ENCODE measurements around the gene ABRACL. TPM values are rescaled to one million over a fixed set of nuclear protein-coding genes. Genes with fewer than 3 reads are reported as not detected.
A peak's percentile ranks its signal among the peaks of the same experiment; 100 is the strongest.
"Not testable (repeated sequence)": the region's sequence is repeated elsewhere in the genome, so short reads cannot be mapped to it uniquely, and the experiment has no call there.

ABRACL gene
- total RNA-seq, 1 donor from 2014 or later = 47.1 TPM

DNA sequence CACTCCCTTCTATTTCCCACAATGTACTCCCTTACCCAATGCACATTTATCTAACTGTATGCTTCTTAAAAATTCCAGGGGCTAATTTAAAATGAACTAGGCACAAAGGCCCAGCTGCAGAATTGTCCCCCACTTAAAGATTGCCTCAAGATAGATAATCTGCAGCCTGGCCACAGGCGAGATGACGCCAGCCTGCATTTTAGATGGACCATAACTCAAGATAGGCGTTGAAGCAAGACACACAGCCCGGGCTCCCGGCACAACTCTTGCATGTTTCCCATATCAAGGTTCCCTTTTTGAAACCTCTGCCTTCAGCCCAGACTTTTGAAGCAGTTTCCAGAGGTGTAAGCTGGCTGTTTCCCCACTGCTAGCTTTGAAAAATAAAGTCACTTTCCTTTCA is 37.3 kb upstream of the ABRACL start:
- H3K9me3 Mint-ChIP-seq = no peaks in the 10 kb centered on the region
- H3K4me3 Mint-ChIP-seq = no peak overlapping the region
- H3K4me1 Mint-ChIP-seq (ENCODE audit: unreplicated experiment) = peaks cover 13% of the 10 kb centered on the region
- no peak for DNase-seq (ENCODE audit: extremely low spot score, unreplicated experiment)
- no peak overlapping the region for H3K27ac Mint-ChIP-seq
- TF ChIP-seq, protein P1, sequence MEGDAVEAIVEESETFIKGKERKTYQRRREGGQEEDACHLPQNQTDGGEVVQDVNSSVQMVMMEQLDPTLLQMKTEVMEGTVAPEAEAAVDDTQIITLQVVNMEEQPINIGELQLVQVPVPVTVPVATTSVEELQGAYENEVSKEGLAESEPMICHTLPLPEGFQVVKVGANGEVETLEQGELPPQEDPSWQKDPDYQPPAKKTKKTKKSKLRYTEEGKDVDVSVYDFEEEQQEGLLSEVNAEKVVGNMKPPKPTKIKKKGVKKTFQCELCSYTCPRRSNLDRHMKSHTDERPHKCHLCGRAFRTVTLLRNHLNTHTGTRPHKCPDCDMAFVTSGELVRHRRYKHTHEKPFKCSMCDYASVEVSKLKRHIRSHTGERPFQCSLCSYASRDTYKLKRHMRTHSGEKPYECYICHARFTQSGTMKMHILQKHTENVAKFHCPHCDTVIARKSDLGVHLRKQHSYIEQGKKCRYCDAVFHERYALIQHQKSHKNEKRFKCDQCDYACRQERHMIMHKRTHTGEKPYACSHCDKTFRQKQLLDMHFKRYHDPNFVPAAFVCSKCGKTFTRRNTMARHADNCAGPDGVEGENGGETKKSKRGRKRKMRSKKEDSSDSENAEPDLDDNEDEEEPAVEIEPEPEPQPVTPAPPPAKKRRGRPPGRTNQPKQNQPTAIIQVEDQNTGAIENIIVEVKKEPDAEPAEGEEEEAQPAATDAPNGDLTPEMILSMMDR (conservative IDR thresholded peaks at IDR 0.05) = no peak
- H3K27me3 Mint-ChIP-seq = no peaks in the 10 kb centered on the region
- no peaks in the 10 kb centered on the region for H3K36me3 Mint-ChIP-seq

DNA sequence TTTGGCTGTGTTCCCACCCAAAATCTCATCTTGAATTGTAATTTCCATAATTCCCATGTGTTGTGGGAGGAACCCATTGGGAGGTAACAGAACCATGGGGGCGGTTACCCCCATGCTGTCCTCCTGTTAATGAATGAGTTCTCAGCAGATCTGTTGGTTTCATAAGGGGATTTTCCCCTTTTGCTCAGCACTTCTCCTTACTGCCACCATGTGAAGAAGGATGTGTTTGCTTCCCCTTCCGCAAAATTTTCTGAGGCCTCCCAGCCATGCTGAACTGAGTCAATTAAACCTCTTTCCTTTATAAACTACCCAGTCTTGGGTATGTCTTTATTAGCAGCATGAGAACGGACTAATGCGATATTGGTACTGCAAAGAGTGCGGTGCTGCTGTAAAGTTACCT is 35.6 kb upstream of the ABRACL start:
- peak overlapping the region; percentile 76 for H3K27ac Mint-ChIP-seq
- not testable (repeated sequence) for DNase-seq (ENCODE audit: extremely low spot score, unreplicated experiment); H3K4me1 Mint-ChIP-seq (ENCODE audit: unreplicated experiment); H3K4me3 Mint-ChIP-seq; H3K36me3 Mint-ChIP-seq; H3K27me3 Mint-ChIP-seq; H3K9me3 Mint-ChIP-seq

DNA sequence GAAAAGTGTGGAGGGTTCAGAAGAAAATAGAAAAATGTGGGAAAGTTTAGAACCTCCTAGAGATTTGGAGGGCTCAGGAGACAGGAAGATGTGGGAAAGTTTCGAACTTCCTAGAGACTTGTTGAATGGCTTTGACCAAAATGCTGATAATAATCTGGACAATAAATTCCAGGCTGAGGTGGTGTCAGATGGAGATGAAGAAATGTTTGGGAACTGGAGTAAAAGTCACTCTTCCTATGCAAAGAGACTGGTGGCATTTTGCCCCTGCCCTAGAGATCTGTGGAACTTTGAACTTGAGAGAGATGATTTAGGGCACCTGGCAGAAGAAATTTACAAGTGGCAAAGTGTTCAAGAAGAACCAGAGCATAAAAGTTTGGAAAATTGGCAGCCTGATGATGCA is 35.1 kb upstream of the ABRACL start:
- H3K4me3 Mint-ChIP-seq; H3K27me3 Mint-ChIP-seq; H3K9me3 Mint-ChIP-seq; H3K4me1 Mint-ChIP-seq (ENCODE audit: unreplicated experiment); H3K36me3 Mint-ChIP-seq; DNase-seq (ENCODE audit: extremely low spot score, unreplicated experiment): not testable (repeated sequence)
- H3K27ac Mint-ChIP-seq = peak overlapping the region; percentile 76

DNA sequence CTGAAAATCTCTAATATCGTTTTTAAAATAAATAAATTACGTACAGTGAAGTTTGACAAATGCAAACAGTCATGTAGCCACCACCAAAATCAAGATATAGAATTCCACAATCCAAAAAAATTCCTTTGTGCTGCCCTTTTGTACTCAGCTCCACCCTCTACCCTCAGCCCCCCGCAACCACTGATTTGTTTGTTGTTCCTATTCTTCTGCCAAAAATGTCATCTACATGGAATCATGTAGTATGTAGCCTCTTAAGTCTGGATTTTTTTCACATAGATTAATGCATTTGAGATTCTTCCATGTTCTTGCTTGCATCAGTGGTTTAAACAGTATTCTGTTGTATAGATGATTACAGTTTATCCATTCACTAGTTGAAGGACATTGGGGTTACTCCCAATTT is 32.0 kb upstream of the ABRACL start:
- no peak overlapping the region for H3K4me3 Mint-ChIP-seq
- DNase-seq (ENCODE audit: extremely low spot score, unreplicated experiment) = no peak
- TF ChIP-seq, protein P1 (conservative IDR thresholded peaks at IDR 0.05) = no peak
- no peaks in the 10 kb centered on the region for H3K9me3 Mint-ChIP-seq
- H3K27me3 Mint-ChIP-seq = no peaks in the 10 kb centered on the region
- no peaks in the 10 kb centered on the region for H3K4me1 Mint-ChIP-seq (ENCODE audit: unreplicated experiment)
- H3K27ac Mint-ChIP-seq = no peak overlapping the region
- H3K36me3 Mint-ChIP-seq = no peaks in the 10 kb centered on the region

DNA sequence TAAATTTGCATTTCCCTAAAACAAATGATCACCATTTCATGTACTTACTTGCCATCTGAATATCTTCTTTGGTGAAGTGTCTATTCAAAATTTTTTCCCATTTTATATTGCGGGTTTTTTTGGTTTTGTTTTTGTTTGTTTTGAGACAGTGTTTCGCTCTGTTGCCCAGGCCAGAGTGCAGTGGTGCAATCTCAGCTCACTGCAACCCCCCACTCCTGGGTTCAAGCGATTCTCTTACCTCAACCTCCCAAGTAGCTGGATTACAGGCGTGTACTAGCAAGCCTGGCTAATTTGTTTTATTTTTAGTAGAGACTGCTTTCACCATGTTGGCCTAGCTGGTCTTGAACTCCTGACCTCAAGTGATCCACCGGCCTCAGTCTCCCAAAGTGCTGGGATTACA is 31.4 kb upstream of the ABRACL start:
- Mint-ChIP-seq H3K9me3 (no peaks in the 10 kb centered on the region), H3K27ac (no peak overlapping the region), H3K4me1 (ENCODE audit: unreplicated experiment) (no peaks in the 10 kb centered on the region), H3K36me3 (no peaks in the 10 kb centered on the region), H3K4me3 (no peak overlapping the region), H3K27me3 (no peaks in the 10 kb centered on the region)
- TF ChIP-seq, protein P1 (conservative IDR thresholded peaks at IDR 0.05) = no peak
- DNase-seq (ENCODE audit: extremely low spot score, unreplicated experiment) = no peak

DNA sequence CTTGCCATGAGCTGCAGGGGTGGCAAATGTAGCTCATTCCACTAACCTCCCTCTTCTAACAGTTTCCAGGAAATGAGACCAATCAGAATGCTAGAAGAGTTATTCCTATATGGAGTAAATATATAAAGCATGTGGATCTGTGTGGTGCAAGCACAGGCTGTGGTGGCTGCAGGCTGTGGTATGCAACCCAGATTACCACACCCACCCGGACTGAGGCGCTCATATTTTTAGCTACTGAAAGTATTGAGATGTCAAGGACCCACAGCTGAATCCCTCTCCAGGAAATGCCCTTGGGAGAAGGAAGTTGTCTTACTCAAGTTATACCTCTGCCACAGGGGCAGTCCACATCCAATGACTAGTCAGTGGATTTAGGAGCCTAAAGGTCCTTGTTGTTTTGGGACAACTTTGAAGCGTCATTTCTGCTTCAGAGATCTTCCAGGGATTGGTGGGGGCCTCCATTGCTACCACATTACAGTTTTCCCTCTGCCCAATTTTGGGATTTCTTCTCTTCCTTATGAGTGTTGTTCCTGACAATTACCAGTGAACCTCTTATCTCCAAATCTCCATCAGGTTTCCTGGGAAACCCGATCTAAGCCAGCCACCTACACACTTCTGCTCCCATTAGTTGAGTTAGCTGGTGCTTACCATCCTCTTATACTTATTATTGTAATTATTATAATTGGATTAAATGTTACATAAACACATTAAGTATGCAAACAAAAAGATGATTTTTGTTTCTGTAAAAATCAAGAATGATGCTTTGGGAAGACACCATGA is 28.4 kb upstream of the ABRACL start:
- Mint-ChIP-seq H3K27ac (no peak overlapping the region), H3K36me3 (no peaks in the 10 kb centered on the region), H3K4me3 (no peak overlapping the region), H3K9me3 (no peaks in the 10 kb centered on the region), H3K4me1 (ENCODE audit: unreplicated experiment) (peaks cover 4% of the 10 kb centered on the region), H3K27me3 (peaks cover 1% of the 10 kb centered on the region)
- no peak for DNase-seq (ENCODE audit: extremely low spot score, unreplicated experiment)
- TF ChIP-seq, protein P1 (conservative IDR thresholded peaks at IDR 0.05) = no peak
